Suppressor macrophage (primary cell): Measurements from ENCODE around the gene ATF4.

ENCODE experiments used
- DNase-seq, 4 experiments: peaks; one replicate each; pipeline ENCODE4 v3.0.0-alpha.2; 2020 to 2022
- total RNA-seq, 17 experiments: gene quantifications; one replicate each; lab custom pipeline; 2026; ENCODE audit warnings: mixed read lengths in 6 of 17, inconsistent platforms in 3 of 17; lab: John Stamatoyannopoulos, UW

Gene ATF4
- total RNA-seq: 144 to 243 (median 176) reads per million in 17 experiments

DNA sequence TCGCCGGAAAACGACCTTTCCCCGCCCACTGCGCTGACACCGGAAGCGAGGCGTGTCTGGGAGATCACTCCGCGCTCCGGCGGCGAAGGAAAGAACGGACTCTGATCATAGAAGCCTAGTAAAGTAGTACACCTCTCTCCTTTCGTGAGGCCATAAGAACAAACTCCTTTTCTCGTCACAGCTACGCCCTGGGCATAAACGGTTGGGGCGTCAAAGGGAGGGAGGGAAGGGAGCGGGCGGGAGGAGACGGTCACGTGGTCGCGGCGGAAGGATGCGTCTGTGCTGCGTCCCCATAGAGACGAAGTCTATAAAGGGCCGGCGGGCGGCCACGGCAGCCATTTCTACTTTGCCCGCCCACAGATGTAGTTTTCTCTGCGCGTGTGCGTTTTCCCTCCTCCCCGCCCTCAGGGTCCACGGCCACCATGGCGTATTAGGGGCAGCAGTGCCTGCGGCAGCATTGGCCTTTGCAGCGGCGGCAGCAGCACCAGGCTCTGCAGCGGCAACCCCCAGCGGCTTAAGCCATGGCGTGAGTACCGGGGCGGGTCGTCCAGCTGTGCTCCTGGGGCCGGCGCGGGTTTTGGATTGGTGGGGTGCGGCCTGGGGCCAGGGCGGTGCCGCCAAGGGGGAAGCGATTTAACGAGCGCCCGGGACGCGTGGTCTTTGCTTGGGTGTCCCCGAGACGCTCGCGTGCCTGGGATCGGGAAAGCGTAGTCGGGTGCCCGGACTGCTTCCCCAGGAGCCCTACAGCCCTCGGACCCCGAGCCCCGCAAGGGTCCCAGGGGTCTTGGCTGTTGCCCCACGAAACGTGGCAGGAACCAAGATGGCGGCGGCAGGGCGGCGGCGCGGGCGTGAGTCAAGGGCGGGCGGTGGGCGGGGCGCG is at the start of gene ATF4:
Gene ATF4, plus strand, starts transcription at position 337 of the 880 bp plus-strand sequence. CDS start 884 bp downstream, outside the sequence.
- DNase-seq: peak; percentile 92 to 97 (median 96)

DNA sequence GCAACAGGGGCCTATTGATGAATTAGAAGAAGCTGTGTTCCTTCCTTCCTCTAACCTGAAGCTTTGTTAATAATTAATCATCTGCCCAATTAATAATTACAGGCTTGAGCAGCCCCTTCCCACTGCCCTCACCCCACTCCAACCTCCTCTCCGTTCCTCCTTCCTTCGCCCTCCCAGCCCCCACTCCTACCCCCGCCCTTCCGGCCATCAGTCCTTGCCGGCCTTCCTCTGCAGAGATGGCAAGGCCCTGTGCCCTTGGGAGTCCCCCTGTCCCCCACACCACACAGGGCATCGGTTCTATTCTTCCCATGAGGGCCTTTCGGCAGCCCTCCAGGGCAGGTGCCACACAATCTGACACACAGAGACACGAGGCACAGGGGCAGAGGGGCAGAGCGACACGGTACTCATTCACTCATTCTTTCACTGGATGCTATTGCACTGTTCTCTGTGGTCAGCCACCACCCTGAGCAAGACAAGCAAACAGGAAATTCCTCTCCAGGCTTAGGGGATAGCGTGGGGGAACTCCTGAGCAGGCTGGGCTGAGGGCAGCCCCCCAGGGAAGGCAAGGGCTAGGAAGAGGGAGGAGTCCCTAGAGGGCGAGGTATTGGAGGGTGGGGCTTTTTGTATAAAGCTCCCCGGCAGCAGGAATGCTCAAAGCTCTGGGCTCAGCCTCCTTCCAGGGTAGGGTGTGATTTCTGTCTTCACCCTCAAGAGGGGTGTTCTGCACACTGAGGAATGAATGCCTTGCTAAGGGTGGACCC is 48.8 kb upstream of the ATF4 start:
- DNase-seq: peak in 3 of 4 experiments; percentile 41 to 49 (median 42)

DNA sequence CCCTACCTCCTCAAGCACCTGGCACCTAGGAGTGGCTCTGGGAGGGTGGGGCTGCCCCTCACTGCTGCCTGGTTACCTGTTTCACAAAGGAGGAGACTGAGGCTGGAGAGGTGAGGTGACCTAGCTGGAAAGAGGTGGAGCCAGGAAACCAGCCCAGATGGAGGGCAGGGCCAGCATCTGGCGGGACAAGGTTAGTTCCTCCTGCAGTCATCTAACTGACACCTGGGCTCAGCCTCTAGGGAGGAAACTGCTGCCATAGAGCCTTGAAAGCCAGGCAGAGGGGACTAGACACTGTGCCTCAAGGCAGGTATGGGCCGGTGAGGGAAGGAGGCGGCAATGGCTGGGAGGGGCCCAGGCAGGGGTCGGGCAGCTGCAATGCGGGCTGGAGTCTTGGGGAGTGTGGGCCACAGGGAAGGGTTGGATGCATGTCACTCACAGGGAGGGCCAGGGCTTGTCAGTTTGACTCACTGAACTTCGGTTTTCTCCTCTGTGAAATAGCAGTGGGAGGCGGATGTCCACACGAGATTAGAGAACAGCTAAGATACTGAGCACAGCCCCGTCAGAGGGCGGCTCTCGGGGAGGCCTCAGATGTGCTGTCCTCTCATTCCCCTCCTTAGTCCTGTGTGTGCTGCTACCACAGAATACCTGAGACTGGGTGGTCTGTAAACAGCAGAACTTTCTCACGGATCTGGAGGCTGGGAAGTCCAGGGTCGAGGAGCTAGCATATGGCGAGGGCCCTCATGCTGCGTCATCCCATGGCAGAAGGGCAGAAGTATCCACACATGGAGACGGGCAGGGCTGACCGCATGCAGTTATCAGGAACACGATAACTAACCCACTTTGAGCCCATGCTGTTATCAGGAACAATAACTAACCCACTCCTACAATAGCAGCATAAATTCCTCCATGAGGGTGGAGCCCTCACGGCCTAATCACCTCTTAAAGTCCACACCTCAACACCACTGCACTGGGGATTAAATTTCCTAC is 47.5 kb upstream of the ATF4 start:
- peak in 3 of 4 experiments; percentile 27 to 30 (median 27) for DNase-seq

- DNase-seq: no peak
Observed at GRCh38 chr22:39473851-39474250, 46.5 kb upstream of the ATF4 start.

DNA sequence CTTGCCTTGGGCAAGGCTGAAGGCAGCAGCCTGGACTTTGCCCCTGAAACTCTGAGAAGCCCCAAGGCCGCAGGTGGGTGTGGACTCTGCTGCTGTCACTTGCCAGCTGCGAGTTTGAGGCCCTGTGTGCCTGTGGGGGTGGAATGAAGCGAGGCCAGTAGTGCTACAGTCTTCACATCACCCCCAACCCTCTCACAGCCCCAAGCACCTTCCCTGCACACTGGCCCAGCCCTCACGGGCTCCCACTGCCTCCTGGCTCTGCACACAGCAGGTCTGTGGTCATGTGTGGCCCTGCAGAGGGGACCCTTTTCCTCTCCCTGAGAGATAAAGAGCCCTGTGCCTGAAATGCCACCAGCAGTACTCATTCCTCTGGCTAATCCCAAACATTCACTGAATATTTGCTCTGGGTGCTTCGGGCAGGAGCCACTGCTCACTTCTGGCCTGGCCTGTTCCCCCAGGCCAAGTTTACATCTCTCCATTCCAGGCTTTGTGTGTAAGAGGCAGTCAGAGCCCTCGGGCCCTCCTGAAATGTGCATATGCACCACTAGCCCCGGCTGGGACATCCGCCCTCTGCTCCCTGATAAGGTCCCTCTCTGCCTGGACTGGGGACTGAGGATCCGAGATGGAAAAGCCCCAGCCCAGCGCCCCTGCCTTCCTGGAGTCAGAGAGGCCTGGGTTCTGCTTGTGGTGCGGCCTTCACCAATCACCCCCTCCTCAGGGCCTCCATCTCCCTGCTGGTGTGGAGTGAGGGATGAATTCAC is 45.8 kb upstream of the ATF4 start:
- no peak for DNase-seq

DNA sequence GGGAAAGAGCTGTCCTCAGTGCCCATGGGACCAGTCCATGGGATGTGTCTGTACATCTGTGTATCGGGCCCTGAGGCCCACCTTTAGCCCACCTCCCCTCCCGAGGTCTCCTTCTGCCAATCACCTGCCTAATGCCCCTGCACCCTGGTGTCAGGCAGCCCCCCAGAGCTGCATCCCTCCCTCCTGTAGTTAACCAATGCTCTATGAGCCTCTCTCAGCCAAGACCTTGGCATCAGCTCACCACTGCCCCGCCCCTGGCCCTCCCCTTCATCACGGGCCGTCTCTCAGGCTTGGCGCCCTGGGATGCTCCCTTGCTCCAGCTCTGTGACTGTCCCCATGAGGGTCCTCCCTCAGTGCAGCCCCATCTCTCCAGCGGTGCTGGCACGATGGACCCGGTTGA is 45.0 kb upstream of the ATF4 start:
- no peak for DNase-seq

- DNase-seq: no peak
Observed at GRCh38 chr22:39475902-39476301, 44.5 kb upstream of the ATF4 start.

DNA sequence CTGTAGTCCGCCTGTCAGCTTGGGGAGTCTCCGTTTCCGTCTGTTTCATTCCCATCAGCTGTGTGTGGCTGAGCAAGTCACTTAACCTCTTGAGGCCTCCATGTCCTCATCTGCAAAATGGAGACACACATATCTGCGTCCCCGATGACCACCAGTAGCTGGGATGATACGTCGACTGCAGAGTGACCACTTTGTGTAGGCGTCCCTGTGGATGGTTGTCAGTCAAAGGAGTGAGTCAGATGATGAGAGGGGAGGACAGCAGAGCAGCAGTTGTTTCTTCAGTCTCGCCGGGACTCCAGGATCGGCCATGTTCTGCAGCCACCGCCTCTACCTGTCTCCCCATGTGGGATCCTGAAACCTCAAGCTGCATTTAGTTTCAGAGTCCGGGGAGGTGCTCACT is 43.7 kb upstream of the ATF4 start:
- DNase-seq: no peak

GRCh38 chr22:39477542-39477941 is 42.8 kb upstream of the ATF4 start:
- DNase-seq: no peak

DNA sequence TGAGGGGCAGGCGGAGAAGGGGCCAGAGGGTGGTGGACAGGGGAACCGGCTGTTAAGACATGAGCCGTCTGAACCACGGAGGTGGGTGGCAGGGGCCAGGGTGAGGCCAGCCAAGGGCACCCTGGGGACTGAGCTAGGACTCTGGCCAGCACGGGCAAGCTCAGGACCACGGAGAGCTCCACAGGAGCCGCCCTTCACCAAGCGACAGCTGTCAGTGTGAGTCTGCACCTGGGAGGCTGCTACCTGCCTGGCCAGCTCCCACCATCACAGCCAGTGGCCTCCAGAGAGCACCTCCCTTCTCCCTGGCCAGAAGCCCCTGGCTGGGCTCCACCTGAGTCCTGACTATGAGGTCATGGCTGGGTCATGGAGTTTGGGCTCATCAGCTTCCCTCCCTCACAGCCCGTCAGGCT is 41.9 kb upstream of the ATF4 start:
- peak in 2 of 4 experiments; percentile 55 to 65 for DNase-seq

GRCh38 chr22:39479254-39479653 is 41.1 kb upstream of the ATF4 start:
- DNase-seq: no peak

GRCh38 chr22:39480557-39480956 is 39.8 kb upstream of the ATF4 start:
- no peak for DNase-seq

- DNase-seq: no peak
Observed at GRCh38 chr22:39481054-39481453, 39.3 kb upstream of the ATF4 start.

GRCh38 chr22:39481595-39481994 is 38.8 kb upstream of the ATF4 start:
- no peak for DNase-seq

- DNase-seq: peak in 1 of 4 experiments; percentile 14
Observed at GRCh38 chr22:39482768-39483167, 37.6 kb upstream of the ATF4 start.

GRCh38 chr22:39486951-39487825 is 33.2 kb upstream of the ATF4 start:
- no peak for DNase-seq

DNA sequence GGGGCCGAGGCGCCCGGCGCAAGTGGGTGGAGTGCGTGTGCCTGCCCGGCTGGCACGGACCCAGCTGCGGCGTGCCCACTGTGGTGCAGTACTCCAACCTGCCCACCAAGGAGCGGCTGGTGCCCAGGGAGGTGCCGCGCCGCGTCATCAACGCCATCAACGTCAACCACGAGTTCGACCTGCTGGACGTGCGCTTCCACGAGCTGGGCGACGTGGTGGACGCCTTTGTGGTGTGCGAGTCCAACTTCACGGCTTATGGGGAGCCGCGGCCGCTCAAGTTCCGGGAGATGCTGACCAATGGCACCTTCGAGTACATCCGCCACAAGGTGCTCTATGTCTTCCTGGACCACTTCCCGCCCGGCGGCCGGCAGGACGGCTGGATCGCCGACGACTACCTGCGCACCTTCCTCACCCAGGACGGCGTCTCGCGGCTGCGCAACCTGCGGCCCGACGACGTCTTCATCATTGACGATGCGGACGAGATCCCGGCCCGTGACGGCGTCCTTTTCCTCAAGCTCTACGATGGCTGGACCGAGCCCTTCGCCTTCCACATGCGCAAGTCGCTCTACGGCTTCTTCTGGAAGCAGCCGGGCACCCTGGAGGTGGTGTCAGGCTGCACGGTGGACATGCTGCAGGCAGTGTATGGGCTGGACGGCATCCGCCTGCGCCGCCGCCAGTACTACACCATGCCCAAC is 32.4 kb upstream of the ATF4 start:
- no peak for DNase-seq

GRCh38 chr22:39488563-39489083 is 31.7 kb upstream of the ATF4 start:
- no peak for DNase-seq
